DND-41 (cell line): ENCODE measurements around the gene PARVA.
"Not testable (repeated sequence)": the region's sequence is repeated elsewhere in the genome, so short reads cannot be mapped to it uniquely, and the experiment has no call there.

ENCODE experiments used
- EZH2 ChIP-seq: IDR thresholded peaks from 3 replicates; pipeline ENCODE4 v1.6.1; 2012; ENCODE audit warnings: borderline replicate concordance, low read depth, mild to moderate bottlenecking, moderate library complexity, low read length, inconsistent platforms; ENCODE audit not compliant: severe bottlenecking
- TF ChIP-seq, protein P1 (sequence below): IDR thresholded peaks from 2 replicates; pipeline ENCODE4 v1.5.1; 2012; ENCODE audit warnings: borderline replicate concordance, low read length, moderate library complexity, mild to moderate bottlenecking; ENCODE audit not compliant: poor library complexity, severe bottlenecking; ENCODE audit errors: extremely low read depth

DNA sequence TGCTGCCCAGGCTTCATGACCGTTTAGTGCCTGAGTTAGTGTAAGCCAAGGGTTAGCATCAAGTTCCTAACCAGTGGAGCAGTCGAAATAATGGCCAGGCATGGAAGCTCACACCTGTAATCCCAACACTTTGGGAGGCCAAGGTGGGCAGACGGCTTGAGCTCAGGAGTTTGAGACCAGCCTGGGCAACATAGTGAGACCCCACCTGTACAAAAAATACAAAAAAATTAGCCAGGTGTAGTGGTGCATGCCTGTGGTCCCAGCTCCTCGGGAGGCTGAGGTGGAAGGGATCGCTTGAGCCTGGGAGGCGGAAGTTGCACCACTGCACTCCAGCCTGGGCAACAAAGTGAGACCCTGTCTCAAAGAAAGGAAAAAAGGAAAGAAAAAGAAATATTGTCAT is 143.2 kb downstream of the PARVA start:
- TF ChIP-seq, protein P1, sequence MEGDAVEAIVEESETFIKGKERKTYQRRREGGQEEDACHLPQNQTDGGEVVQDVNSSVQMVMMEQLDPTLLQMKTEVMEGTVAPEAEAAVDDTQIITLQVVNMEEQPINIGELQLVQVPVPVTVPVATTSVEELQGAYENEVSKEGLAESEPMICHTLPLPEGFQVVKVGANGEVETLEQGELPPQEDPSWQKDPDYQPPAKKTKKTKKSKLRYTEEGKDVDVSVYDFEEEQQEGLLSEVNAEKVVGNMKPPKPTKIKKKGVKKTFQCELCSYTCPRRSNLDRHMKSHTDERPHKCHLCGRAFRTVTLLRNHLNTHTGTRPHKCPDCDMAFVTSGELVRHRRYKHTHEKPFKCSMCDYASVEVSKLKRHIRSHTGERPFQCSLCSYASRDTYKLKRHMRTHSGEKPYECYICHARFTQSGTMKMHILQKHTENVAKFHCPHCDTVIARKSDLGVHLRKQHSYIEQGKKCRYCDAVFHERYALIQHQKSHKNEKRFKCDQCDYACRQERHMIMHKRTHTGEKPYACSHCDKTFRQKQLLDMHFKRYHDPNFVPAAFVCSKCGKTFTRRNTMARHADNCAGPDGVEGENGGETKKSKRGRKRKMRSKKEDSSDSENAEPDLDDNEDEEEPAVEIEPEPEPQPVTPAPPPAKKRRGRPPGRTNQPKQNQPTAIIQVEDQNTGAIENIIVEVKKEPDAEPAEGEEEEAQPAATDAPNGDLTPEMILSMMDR: not testable (repeated sequence)
- TF ChIP-seq EZH2: not testable (repeated sequence)
